ENCODE results near the gene MYCBP2.
"Not testable (repeated sequence)": the region's sequence is repeated elsewhere in the genome, so short reads cannot be mapped to it uniquely, and the experiment has no call there.

The MYCBP2 gene

GRCh38 chr13:77269141-77269540, 57.8 kb downstream of the MYCBP2 start:
- Histone ChIP-seq H3K9me3 (ENCODE audit: control insufficient read depth in 1 of 2, low read length in 2 of 2) (no peaks in the 10 kb centered on the region), H3K36me3 (ENCODE audit: control insufficient read depth in 1 of 2, insufficient read depth in 2 of 2, low read length in 2 of 2) (peaks cover 10 to 30% of the 10 kb centered on the region in 2 donors), H3K9ac (ENCODE audit: low read depth in 1 of 2, low read length in 2 of 2) (no peak overlapping the region), H3K27ac (ENCODE audit: low read depth, low read length) (no peak overlapping the region), H3K4me1 (ENCODE audit: control insufficient read depth in 1 of 2, insufficient read depth in 2 of 2, low read length in 2 of 2) (no peaks in the 10 kb centered on the region), H3K27me3 (ENCODE audit: control insufficient read depth in 1 of 2, insufficient read depth in 2 of 2, low read length in 2 of 2) (no peaks in the 10 kb centered on the region), H3K4me3 (ENCODE audit: low read depth in 1 of 2, low read length in 2 of 2) (no peak overlapping the region)

DNA sequence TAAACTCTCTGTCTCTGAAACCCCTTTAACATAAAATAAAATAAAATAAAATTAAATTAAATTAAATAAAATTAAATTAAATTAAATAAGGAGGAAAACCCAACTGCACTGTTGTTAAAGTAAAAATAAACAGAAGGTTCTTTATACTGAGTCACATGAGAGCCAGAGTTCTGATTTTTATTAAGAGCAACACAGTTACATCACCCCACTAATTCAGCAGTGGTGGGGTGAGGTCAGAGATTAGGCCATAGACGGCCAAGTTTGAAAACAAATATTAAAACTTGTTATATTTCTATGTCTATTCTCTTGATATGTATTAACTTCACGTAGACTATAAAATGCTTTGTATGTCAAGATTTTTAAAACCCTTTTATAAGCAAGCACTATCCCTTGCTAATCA, 59.5 kb downstream of the MYCBP2 start:
- Histone ChIP-seq H3K36me3 (ENCODE audit: control insufficient read depth in 1 of 2, insufficient read depth in 2 of 2, low read length in 2 of 2) (peaks cover 11 to 22% of the 10 kb centered on the region in 2 donors), H3K27ac (ENCODE audit: low read depth, low read length) (no peak overlapping the region), H3K4me3 (ENCODE audit: low read depth in 1 of 2, low read length in 2 of 2) (no peak overlapping the region), H3K9me3 (ENCODE audit: control insufficient read depth in 1 of 2, low read length in 2 of 2) (no peaks in the 10 kb centered on the region), H3K4me1 (ENCODE audit: control insufficient read depth in 1 of 2, insufficient read depth in 2 of 2, low read length in 2 of 2) (no peaks in the 10 kb centered on the region), H3K9ac (ENCODE audit: low read depth in 1 of 2, low read length in 2 of 2) (no peak overlapping the region), H3K27me3 (ENCODE audit: control insufficient read depth in 1 of 2, insufficient read depth in 2 of 2, low read length in 2 of 2) (no peaks in the 10 kb centered on the region)

GRCh38 chr13:77265336-77265735, 61.6 kb downstream of the MYCBP2 start:
- H3K4me3 ChIP-seq (ENCODE audit: low read depth in 1 of 2, low read length in 2 of 2) = no peak overlapping the region
- H3K27ac ChIP-seq (ENCODE audit: low read depth, low read length) = no peak overlapping the region
- no peaks in the 10 kb centered on the region for H3K27me3 ChIP-seq (ENCODE audit: control insufficient read depth in 1 of 2, insufficient read depth in 2 of 2, low read length in 2 of 2)
- no peaks in the 10 kb centered on the region for H3K9me3 ChIP-seq (ENCODE audit: control insufficient read depth in 1 of 2, low read length in 2 of 2)
- H3K9ac ChIP-seq (ENCODE audit: low read depth in 1 of 2, low read length in 2 of 2) = no peak overlapping the region
- H3K36me3 ChIP-seq (ENCODE audit: control insufficient read depth in 1 of 2, insufficient read depth in 2 of 2, low read length in 2 of 2) = peaks cover 4 to 15% of the 10 kb centered on the region in 2 donors
- no peaks in the 10 kb centered on the region for H3K4me1 ChIP-seq (ENCODE audit: control insufficient read depth in 1 of 2, insufficient read depth in 2 of 2, low read length in 2 of 2)

GRCh38 chr13:77262198-77262597, 64.7 kb downstream of the MYCBP2 start:
- Histone ChIP-seq H3K9me3 (ENCODE audit: control insufficient read depth in 1 of 2, low read length in 2 of 2) (no peaks in the 10 kb centered on the region), H3K4me1 (ENCODE audit: control insufficient read depth in 1 of 2, insufficient read depth in 2 of 2, low read length in 2 of 2) (no peaks in the 10 kb centered on the region), H3K9ac (ENCODE audit: low read depth in 1 of 2, low read length in 2 of 2) (no peak overlapping the region), H3K27ac (ENCODE audit: low read depth, low read length) (no peak overlapping the region), H3K27me3 (ENCODE audit: control insufficient read depth in 1 of 2, insufficient read depth in 2 of 2, low read length in 2 of 2) (no peaks in the 10 kb centered on the region), H3K36me3 (ENCODE audit: control insufficient read depth in 1 of 2, insufficient read depth in 2 of 2, low read length in 2 of 2) (peaks cover 11 to 19% of the 10 kb centered on the region in 2 donors), H3K4me3 (ENCODE audit: low read depth in 1 of 2, low read length in 2 of 2) (no peak overlapping the region)

DNA sequence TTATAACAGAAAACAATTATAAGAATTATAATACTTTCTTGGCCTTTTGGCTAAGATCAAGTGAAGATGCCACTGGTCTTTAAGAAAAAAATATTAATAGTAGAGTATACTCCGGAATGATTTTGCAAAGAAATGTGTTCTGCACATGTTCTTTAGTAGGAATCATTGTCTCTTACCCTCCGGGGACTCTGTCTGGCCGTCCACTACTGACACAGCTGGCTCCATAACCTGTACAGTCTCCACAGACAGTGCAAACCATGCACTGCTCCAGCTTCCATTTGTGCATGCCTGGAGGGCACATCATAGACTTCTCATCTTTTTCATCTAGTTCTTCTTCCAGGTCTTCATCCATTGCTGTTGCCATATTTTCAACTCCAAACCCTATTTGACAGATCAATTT, 75.9 kb downstream of the MYCBP2 start:
- H3K9me3 ChIP-seq (ENCODE audit: control insufficient read depth in 1 of 2, low read length in 2 of 2) = no peaks in the 10 kb centered on the region
- H3K27me3 ChIP-seq (ENCODE audit: control insufficient read depth in 1 of 2, insufficient read depth in 2 of 2, low read length in 2 of 2) = no peaks in the 10 kb centered on the region
- H3K4me1 ChIP-seq (ENCODE audit: control insufficient read depth in 1 of 2, insufficient read depth in 2 of 2, low read length in 2 of 2) = no peaks in the 10 kb centered on the region
- H3K4me3 ChIP-seq (ENCODE audit: low read depth in 1 of 2, low read length in 2 of 2) = no peak overlapping the region
- peaks cover 3 to 16% of the 10 kb centered on the region in 2 donors for H3K36me3 ChIP-seq (ENCODE audit: control insufficient read depth in 1 of 2, insufficient read depth in 2 of 2, low read length in 2 of 2)
- no peak overlapping the region for H3K27ac ChIP-seq (ENCODE audit: low read depth, low read length)
- H3K9ac ChIP-seq (ENCODE audit: low read depth in 1 of 2, low read length in 2 of 2) = no peak overlapping the region

- not testable (repeated sequence) for H3K4me3 ChIP-seq (ENCODE audit: low read depth in 1 of 2, low read length in 2 of 2); H3K9ac ChIP-seq (ENCODE audit: low read depth in 1 of 2, low read length in 2 of 2); H3K9me3 ChIP-seq (ENCODE audit: control insufficient read depth in 1 of 2, low read length in 2 of 2); H3K27me3 ChIP-seq (ENCODE audit: control insufficient read depth in 1 of 2, insufficient read depth in 2 of 2, low read length in 2 of 2); H3K4me1 ChIP-seq (ENCODE audit: control insufficient read depth in 1 of 2, insufficient read depth in 2 of 2, low read length in 2 of 2); H3K27ac ChIP-seq (ENCODE audit: low read depth, low read length)
- H3K36me3 ChIP-seq (ENCODE audit: control insufficient read depth in 1 of 2, insufficient read depth in 2 of 2, low read length in 2 of 2) = peaks cover 10 to 17% of the 10 kb centered on the region in 2 donors
Measured at GRCh38 chr13:77245224-77245623, 81.7 kb downstream of the MYCBP2 start.

DNA sequence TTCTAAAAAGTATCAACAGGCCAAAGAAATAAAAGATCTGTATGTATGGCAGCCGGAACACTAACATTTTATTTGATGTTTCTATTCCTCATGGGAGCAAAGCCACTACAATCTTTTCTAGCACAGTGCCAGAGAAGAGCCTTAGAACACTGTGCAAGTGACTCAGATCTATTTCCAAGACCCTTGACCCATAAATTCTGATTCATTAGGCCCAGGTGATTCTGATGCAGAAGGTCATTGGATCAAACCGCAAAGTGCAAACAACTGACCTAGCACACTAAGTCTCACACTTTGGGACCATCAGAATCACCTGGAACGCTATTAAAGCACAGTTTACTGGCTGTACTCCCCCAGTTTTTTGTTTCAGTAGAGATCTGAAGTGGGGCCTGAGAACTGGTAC, 87.6 kb downstream of the MYCBP2 start:
- H3K27ac ChIP-seq (ENCODE audit: low read depth, low read length) = no peak overlapping the region
- no peaks in the 10 kb centered on the region for H3K4me1 ChIP-seq (ENCODE audit: control insufficient read depth in 1 of 2, insufficient read depth in 2 of 2, low read length in 2 of 2)

GRCh38 chr13:77235456-77236022, 91.4 kb downstream of the MYCBP2 start:
- Histone ChIP-seq H3K9ac (ENCODE audit: low read depth in 1 of 2, low read length in 2 of 2) (no peak overlapping the region), H3K4me1 (ENCODE audit: control insufficient read depth in 1 of 2, insufficient read depth in 2 of 2, low read length in 2 of 2) (no peaks in the 10 kb centered on the region), H3K27ac (ENCODE audit: low read depth, low read length) (no peak overlapping the region), H3K27me3 (ENCODE audit: control insufficient read depth in 1 of 2, insufficient read depth in 2 of 2, low read length in 2 of 2) (no peaks in the 10 kb centered on the region), H3K4me3 (ENCODE audit: low read depth in 1 of 2, low read length in 2 of 2) (no peak overlapping the region), H3K36me3 (ENCODE audit: control insufficient read depth in 1 of 2, insufficient read depth in 2 of 2, low read length in 2 of 2) (peaks cover 4 to 8% of the 10 kb centered on the region in 2 donors), H3K9me3 (ENCODE audit: control insufficient read depth in 1 of 2, low read length in 2 of 2) (no peaks in the 10 kb centered on the region)

More for the DNA sequence above, 87.6 kb downstream of the MYCBP2 start:
- H3K4me3 ChIP-seq (ENCODE audit: low read depth in 1 of 2, low read length in 2 of 2) = no peak overlapping the region
- H3K9ac ChIP-seq (ENCODE audit: low read depth in 1 of 2, low read length in 2 of 2) = no peak overlapping the region
- peaks cover 13 to 16% of the 10 kb centered on the region in 2 donors for H3K36me3 ChIP-seq (ENCODE audit: control insufficient read depth in 1 of 2, insufficient read depth in 2 of 2, low read length in 2 of 2)
- H3K9me3 ChIP-seq (ENCODE audit: control insufficient read depth in 1 of 2, low read length in 2 of 2) = no peaks in the 10 kb centered on the region
- H3K27me3 ChIP-seq (ENCODE audit: control insufficient read depth in 1 of 2, insufficient read depth in 2 of 2, low read length in 2 of 2) = no peaks in the 10 kb centered on the region

DNA sequence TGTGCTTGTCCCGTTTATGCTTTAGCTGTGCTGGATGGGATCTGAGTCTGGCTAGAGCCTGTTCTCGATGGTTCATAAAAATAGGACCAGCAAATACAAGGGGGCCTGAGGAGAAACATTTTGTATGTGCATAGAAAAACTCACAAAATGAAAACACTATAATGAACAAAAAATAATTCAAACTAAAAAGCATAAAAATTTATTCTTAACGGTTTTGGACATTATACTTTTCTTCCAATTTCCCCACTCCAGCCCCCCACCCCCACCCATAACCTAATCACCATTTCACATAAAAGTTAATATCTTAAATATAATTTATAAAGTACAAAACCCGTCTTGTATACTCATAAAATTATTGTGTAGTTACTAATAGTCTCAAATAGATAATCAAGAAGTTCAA, 93.7 kb downstream of the MYCBP2 start:
- H3K27ac ChIP-seq (ENCODE audit: low read depth, low read length) = no peak overlapping the region
- H3K4me3 ChIP-seq (ENCODE audit: low read depth in 1 of 2, low read length in 2 of 2) = no peak overlapping the region
- no peaks in the 10 kb centered on the region for H3K4me1 ChIP-seq (ENCODE audit: control insufficient read depth in 1 of 2, insufficient read depth in 2 of 2, low read length in 2 of 2)
- peaks cover 0 to 4% of the 10 kb centered on the region in 2 donors for H3K36me3 ChIP-seq (ENCODE audit: control insufficient read depth in 1 of 2, insufficient read depth in 2 of 2, low read length in 2 of 2)
- H3K9ac ChIP-seq (ENCODE audit: low read depth in 1 of 2, low read length in 2 of 2) = no peak overlapping the region
- H3K9me3 ChIP-seq (ENCODE audit: control insufficient read depth in 1 of 2, low read length in 2 of 2) = no peaks in the 10 kb centered on the region
- no peaks in the 10 kb centered on the region for H3K27me3 ChIP-seq (ENCODE audit: control insufficient read depth in 1 of 2, insufficient read depth in 2 of 2, low read length in 2 of 2)

DNA sequence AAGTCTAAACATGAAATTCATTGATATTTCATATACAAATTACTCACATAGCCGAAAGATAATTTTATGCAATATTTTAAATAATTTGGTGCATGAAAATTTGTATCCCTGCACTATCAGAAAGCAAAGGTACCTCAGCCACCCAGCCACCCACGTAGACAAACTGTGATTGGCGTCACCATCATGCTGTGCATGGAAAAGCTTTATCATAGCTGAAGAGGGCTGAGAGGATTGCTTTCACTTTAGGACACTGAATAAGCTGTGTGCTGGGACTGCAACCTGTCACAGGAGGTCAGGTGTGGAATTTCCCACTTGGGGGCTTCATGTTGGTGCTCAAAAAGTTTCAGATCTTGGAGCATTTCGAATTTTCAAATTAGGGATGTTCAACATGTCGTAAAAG, 96.3 kb downstream of the MYCBP2 start:
- Histone ChIP-seq H3K9ac (ENCODE audit: low read depth in 1 of 2, low read length in 2 of 2) (no peak overlapping the region), H3K9me3 (ENCODE audit: control insufficient read depth in 1 of 2, low read length in 2 of 2) (no peaks in the 10 kb centered on the region), H3K4me3 (ENCODE audit: low read depth in 1 of 2, low read length in 2 of 2) (no peak overlapping the region), H3K4me1 (ENCODE audit: control insufficient read depth in 1 of 2, insufficient read depth in 2 of 2, low read length in 2 of 2) (no peaks in the 10 kb centered on the region), H3K27ac (ENCODE audit: low read depth, low read length) (no peak overlapping the region), H3K27me3 (ENCODE audit: control insufficient read depth in 1 of 2, insufficient read depth in 2 of 2, low read length in 2 of 2) (no peaks in the 10 kb centered on the region), H3K36me3 (ENCODE audit: control insufficient read depth in 1 of 2, insufficient read depth in 2 of 2, low read length in 2 of 2) (peaks cover 0 to 4% of the 10 kb centered on the region in 2 donors)

DNA sequence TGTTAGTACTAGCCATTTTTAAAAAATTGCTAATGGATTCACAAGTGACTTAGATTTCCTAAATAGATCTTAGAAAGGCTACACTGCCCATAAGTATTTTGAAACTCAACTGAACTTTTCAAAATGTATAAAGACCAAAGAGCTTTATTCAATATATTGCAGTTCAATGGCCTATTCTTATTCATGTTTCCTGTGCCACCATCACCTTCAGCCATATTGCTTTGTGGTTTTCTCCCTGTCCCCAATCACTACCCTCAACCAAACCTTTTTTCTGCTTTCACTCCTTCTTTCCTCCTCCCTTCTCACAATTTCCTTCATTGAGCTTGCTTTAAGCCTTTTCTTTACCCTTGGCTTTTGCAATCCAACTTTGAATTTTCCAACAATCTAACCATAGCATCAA, 100.9 kb downstream of the MYCBP2 start:
- H3K4me3 ChIP-seq (ENCODE audit: low read depth in 1 of 2, low read length in 2 of 2) = no peak overlapping the region
- H3K27me3 ChIP-seq (ENCODE audit: control insufficient read depth in 1 of 2, insufficient read depth in 2 of 2, low read length in 2 of 2) = no peaks in the 10 kb centered on the region
- H3K36me3 ChIP-seq (ENCODE audit: control insufficient read depth in 1 of 2, insufficient read depth in 2 of 2, low read length in 2 of 2) = peaks cover 7 to 14% of the 10 kb centered on the region in 2 donors
- H3K4me1 ChIP-seq (ENCODE audit: control insufficient read depth in 1 of 2, insufficient read depth in 2 of 2, low read length in 2 of 2) = no peaks in the 10 kb centered on the region
- H3K27ac ChIP-seq (ENCODE audit: low read depth, low read length) = no peak overlapping the region
- H3K9ac ChIP-seq (ENCODE audit: low read depth in 1 of 2, low read length in 2 of 2) = no peak overlapping the region
- H3K9me3 ChIP-seq (ENCODE audit: control insufficient read depth in 1 of 2, low read length in 2 of 2) = no peaks in the 10 kb centered on the region
